K562 (cell line): ENCODE results near the gene MYLK2. TPM values are rescaled to one million over a fixed set of nuclear protein-coding genes. Genes with fewer than 3 reads are reported as not detected.

ENCODE experiments used
- ATAC-seq: fragments of 200-7000 bp; cut with Tn5 transposase; 3 replicates; pipeline ENCODE4 v1.9.1; 2020; ENCODE audit warnings: moderate library complexity
- BruUV-seq: library from RNA; stranded (reverse); fragments of 400-500 nt; replicated peaks from 2 replicates; lab custom pipeline; 2021; lab: Mats Ljungman, UMichigan
- CTCF ChIA-PET: fragments of 300-600 bp; formaldehyde crosslinking; extraction: SDS; loops from one replicate; lab custom pipeline; 2021; ENCODE audit warnings: low intra/inter-chr PET ratio; lab: Yijun Ruan, JAX
- POLR2A ChIA-PET: fragments of 300-600, 350-650 bp; sonication (Branson Sonifier 250); formaldehyde crosslinking; extraction: SDS; loops from one replicate; lab custom pipeline; 2021; ENCODE audit warnings: antibody characterized with exemption, inconsistent platforms; lab: Yijun Ruan, JAX
- DNase-seq, 4 experiments: peaks; one replicate each; pipeline versions ENCODE4 v3.0.0 to v3.0.0-alpha.2; 2011 to 2018; ENCODE audit warnings: low spot score in 3 of 4, mixed read lengths in 3 of 4; ENCODE audit errors: extremely low read depth in 1 of 4
- FAIRE-seq: peaks from 2 replicates; lab custom pipeline; 2011; peaks lifted over from hg19 to GRCh38; lab: Jason Lieb, UNC
- H2AFZ ChIP-seq: 2 replicates; pipeline ENCODE4 v1.6.0; 2011; ENCODE audit warnings: low read depth, low read length, control low read depth, inconsistent platforms
- H3K27ac ChIP-seq: fragments of 200-600 bp; 3 replicates; pipeline ENCODE4 v1.8.0; 2011; ENCODE audit warnings: low read depth, mild to moderate bottlenecking, control low read depth, inconsistent platforms, low read length, moderate library complexity, mixed read lengths; ENCODE audit errors: extremely low read depth
- H3K27me3 ChIP-seq, 2 experiments: fragments of 300-600 bp in 1 of 2; 2 replicates in 1 of 2; 3 replicates in 1 of 2; pipeline versions ENCODE4 v1.6.0 to v1.8.0; 2011; ENCODE audit warnings: inconsistent platforms in 2 of 2, low read length in 2 of 2, mild to moderate bottlenecking in 1 of 2, mixed read lengths in 1 of 2, moderate library complexity in 1 of 2; ENCODE audit not compliant: control insufficient read depth in 2 of 2, insufficient read depth in 2 of 2
- H3K36me3 ChIP-seq: fragments of 300-600 bp; 3 replicates; pipeline ENCODE4 v1.8.0; 2011; ENCODE audit warnings: mild to moderate bottlenecking, low read length, inconsistent platforms; ENCODE audit not compliant: control insufficient read depth, insufficient read depth
- H3K4me1 ChIP-seq, 2 experiments: fragments of 200-600 bp in 1 of 2; replicated peaks in 1 of 2; 2 replicates in 1 of 2; 3 replicates in 1 of 2; pipeline versions ENCODE4 v1.5.1 to v1.8.0; 2011; ENCODE audit warnings: inconsistent platforms in 2 of 2, low read length in 2 of 2, mild to moderate bottlenecking in 1 of 2, mixed read lengths in 1 of 2, moderate library complexity in 1 of 2; ENCODE audit not compliant: control insufficient read depth in 2 of 2, insufficient read depth in 2 of 2
- H3K4me2 ChIP-seq: 2 replicates; pipeline ENCODE4 v1.6.1; 2011; ENCODE audit warnings: low read length, control low read depth, inconsistent platforms, mixed read lengths; ENCODE audit not compliant: insufficient read depth
- H3K4me3 ChIP-seq: fragments of 200-600 bp; sonication (generic), shearing (Covaris generic); 2 replicates; pipeline ENCODE4 v1.5.1; 2016; ENCODE audit warnings: control low read depth, inconsistent platforms
- H3K79me2 ChIP-seq: fragments of 200-600 bp; 3 replicates; pipeline ENCODE4 v1.8.0; 2011; ENCODE audit warnings: low read length, inconsistent platforms; ENCODE audit not compliant: control insufficient read depth, insufficient read depth
- H3K9ac ChIP-seq, 2 experiments: 2 replicates each; pipeline versions ENCODE4 v1.6.0 to v1.6.1; 2011; ENCODE audit warnings: low read depth in 2 of 2, low read length in 2 of 2, control low read depth in 1 of 2, inconsistent platforms in 1 of 2, mild to moderate bottlenecking in 1 of 2, mixed read lengths in 1 of 2; ENCODE audit not compliant: insufficient read depth in 1 of 2
- H3K9me1 ChIP-seq: one replicate; pipeline ENCODE4 v1.6.0; 2011; ENCODE audit warnings: inconsistent platforms, mild to moderate bottlenecking, low read length, moderate library complexity; ENCODE audit not compliant: control insufficient read depth, insufficient read depth
- H3K9me3 ChIP-seq: replicated peaks from 2 replicates; pipeline ENCODE4 v1.5.1; 2011; ENCODE audit warnings: low read depth, low read length, inconsistent platforms; ENCODE audit not compliant: control insufficient read depth, insufficient read depth
- H4K20me1 ChIP-seq: replicated peaks from 2 replicates; pipeline ENCODE4 v1.6.1; 2011; ENCODE audit warnings: low read length, inconsistent platforms, mixed read lengths; ENCODE audit not compliant: control insufficient read depth, insufficient read depth
- ARID2 ChIP-seq: fragments of 450-650 bp; IDR thresholded peaks from 2 replicates; pipeline ENCODE4 v1.6.1; 2017; ENCODE audit warnings: antibody characterized with exemption, mild to moderate bottlenecking
- FOS ChIP-seq: IDR thresholded peaks from 3 replicates; pipeline ENCODE4 v1.6.1; 2011; ENCODE audit not compliant: insufficient read length; ENCODE audit errors: extremely low read depth
- ILF3 ChIP-seq: fragments of 450-650 bp; IDR thresholded peaks from 2 replicates; pipeline ENCODE4 v1.6.1; 2018; ENCODE audit warnings: antibody characterized with exemption, mild to moderate bottlenecking, moderate library complexity, borderline replicate concordance
- RB1 ChIP-seq: fragments of 450-650 bp; IDR thresholded peaks from 2 replicates; pipeline ENCODE4 v1.6.1; 2017; ENCODE audit warnings: low read depth, mild to moderate bottlenecking
- SAFB2 ChIP-seq: fragments of 200-400 bp; formaldehyde crosslinking; IDR thresholded peaks from 2 replicates; pipeline ENCODE4 v1.6.1; 2018; ENCODE audit warnings: borderline replicate concordance, low read length, low read depth, moderate library complexity; ENCODE audit not compliant: severe bottlenecking
- ZBTB7A ChIP-seq: IDR thresholded peaks from 2 replicates; pipeline ENCODE4 v1.6.1; 2011; ENCODE audit warnings: low read depth, mild to moderate bottlenecking, low read length, moderate library complexity, borderline replicate concordance; ENCODE audit not compliant: control insufficient read depth
- ZNF444 ChIP-seq: fragments of 250-450 bp; sonication (Bioruptor Pico); IDR thresholded peaks from 2 replicates; pipeline ENCODE4 v1.4.0; 2020; ENCODE audit warnings: mild to moderate bottlenecking, moderate library complexity
- WGBS: fragments of 100-300 bp; shearing (Covaris generic); methylation state at CpG from one replicate; pipeline ENCODE4 v1.1.6; 2016; ENCODE audit warnings: low coverage, mixed read lengths; ENCODE audit not compliant: insufficient coverage; ENCODE audit errors: missing lambda C conversion rate; 5-methylcytosine and 5-hydroxymethylcytosine counted together
- in situ Hi-C: fragments of 300-500 bp; cut with MboI; formaldehyde crosslinking; loops from 4 replicates; pipeline ENCODE4 v1.15.0; 2018; ENCODE audit warnings: inconsistent platforms, mixed read lengths
- intact Hi-C: fragments of 100-400 bp; cut with micrococcal nuclease; formaldehyde crosslinking; loops from 2 replicates; pipeline ENCODE4 v1.14.2; 2022
- polyA plus RNA-seq, 8 experiments: library from polyadenylated mRNA; depleted of rRNA in 4 of 8; stranded (reverse) in 5 of 8; unstranded in 3 of 8; fragments of >200 nt; fragmentation: Nextera tagmentation in 2 of 8; fragmentation: Illumina TruSeq in 1 of 8; extraction: Ambion mirVana in 2 of 8; extraction: Trizol in 1 of 8; gene quantifications; 2 replicates each; pipeline versions ENCODE4 v1.2.1 to v1.2.3, GENCODE V29; 2011 to 2014; ENCODE audit warnings: inconsistent platforms in 1 of 8, missing spikeins in 1 of 8
- total RNA-seq, 7 experiments: library from RNA; depleted of rRNA in 6 of 7; stranded (reverse); fragments of >200 nt in 6 of 7; fragmentation: Illumina TruSeq in 2 of 7; extraction: Trizol in 2 of 7; gene quantifications; 2 replicates each; pipeline versions ENCODE4 v1.2.1 to v1.2.3, GENCODE V29; 2011 to 2021; ENCODE audit warnings: low replicate concordance in 1 of 7
- TF ChIP-seq, protein P1 (sequence below), 2 experiments: fragments of 450-650 bp; formaldehyde crosslinking in 1 of 2; IDR thresholded peaks; 2 replicates each; pipeline versions ENCODE4 v1.4.0 to v1.6.1; 2014 to 2020; ENCODE audit warnings: mild to moderate bottlenecking in 2 of 2, borderline replicate concordance in 1 of 2, low read depth in 1 of 2
- TF ChIP-seq, protein P2 (sequence below): fragments of 450-650 bp; formaldehyde crosslinking; IDR thresholded peaks from 2 replicates; pipeline ENCODE4 v1.4.0; 2020; ENCODE audit warnings: mild to moderate bottlenecking, moderate library complexity

Gene MYLK2
- total and polyA plus RNA-seq, 9 of the 15 experiments (the other 6 are each of a cell fraction or from before 2014, with no cell fraction given): 0.07 to 0.53 (median 0.18) TPM; not detected in 2

DNA sequence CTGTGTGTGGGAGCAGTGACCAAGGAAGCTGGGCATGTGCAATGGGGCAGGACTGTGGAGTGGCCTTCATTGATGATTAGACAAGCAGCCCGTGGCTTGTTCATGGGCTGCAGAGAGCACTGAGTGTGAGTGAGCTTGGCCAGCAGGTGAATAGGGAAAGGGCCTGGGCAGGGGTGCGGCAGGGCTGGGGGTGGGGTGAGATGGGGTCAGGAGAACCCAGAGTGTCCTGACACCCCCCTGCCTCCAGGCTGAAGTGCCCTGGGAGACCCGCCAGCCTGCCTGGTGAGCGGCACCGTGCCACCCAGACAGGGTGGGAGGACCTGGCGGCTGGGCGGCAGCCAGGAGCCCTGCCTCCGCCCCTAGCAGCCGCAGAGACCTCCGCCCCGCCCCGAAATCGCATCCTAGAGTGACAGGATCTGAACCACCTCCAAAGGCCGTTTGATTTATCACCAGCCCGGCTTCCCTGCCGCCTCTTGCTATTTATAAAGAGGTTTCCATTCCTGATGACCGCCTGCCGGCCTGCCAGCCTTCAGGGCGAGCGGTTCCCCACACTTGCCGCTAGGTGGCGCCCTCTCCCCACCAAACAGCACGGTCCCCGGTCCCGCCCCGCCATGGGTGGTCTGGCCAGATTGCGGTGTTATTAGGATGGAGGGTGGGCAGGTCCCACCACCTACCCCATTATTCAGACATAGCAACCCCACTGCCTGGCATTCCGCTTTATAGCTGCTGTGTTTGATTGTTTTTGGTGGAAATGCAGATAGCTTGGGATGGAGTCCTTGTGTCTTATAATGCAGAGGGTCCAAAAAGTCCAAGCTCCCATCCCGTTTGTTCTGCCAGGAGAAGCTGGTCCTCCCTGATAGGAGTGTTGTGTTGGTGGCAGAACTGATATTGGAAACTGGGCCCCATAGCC is 3.5 kb downstream of the MYLK2 start:
- no peak overlapping the region for H3K4me3 ChIP-seq
- no TSS peak for BruUV-seq
- ChIA-PET POLR2A (no interaction called here), CTCF (interaction anchor here (0.6 to 2.5 kb wide), 7 partner anchors 22 to 272 kb away, joined by 3 to 18 read pairs (median 5); partner anchors contain the start of genes FOXS1 and PDRG1)
- H3K9me3 ChIP-seq: no peaks in the 10 kb centered on the region
- intact Hi-C loops: loop anchor here (1.0 to 10.0 kb wide), 4 partner anchors 24 to 832 kb away; no protein-coding TSS in a partner anchor
- DNase-seq (peak; percentile 79 to 89 (median 86)), FAIRE-seq (peak; percentile 91), ATAC-seq (peak; percentile 95)
- H3K9me1 ChIP-seq: no peaks in the 10 kb centered on the region
- no peak overlapping the region for H3K4me2 ChIP-seq
- in situ Hi-C loops: no loop called here
- H3K79me2 ChIP-seq: no peaks in the 10 kb centered on the region
- H3K27me3 ChIP-seq: peaks cover 11 to 16% of the 10 kb centered on the region in 2 experiments; a peak in 3 of 5 replicates
- peak overlapping the region; percentile 65; the same call in 1 of the 2 replicates for H2AFZ ChIP-seq
- WGBS: 8% methylated on average over 22 of the region's 29 CpGs
- H4K20me1 ChIP-seq: peaks cover 7% of the 10 kb centered on the region; the same call in 1 of the 2 replicates
- no peak overlapping the region for H3K27ac ChIP-seq
- H3K4me1 ChIP-seq: peaks cover 0 to 10% of the 10 kb centered on the region in 2 experiments; a peak in 3 of 5 replicates
- 0 out of 4 replicates have a peak overlapping the region, but pooled peaks of 1 of the 2 experiments have one; percentile 26 for H3K9ac ChIP-seq
- no peaks in the 10 kb centered on the region for H3K36me3 ChIP-seq
- TF ChIP-seq ZNF444: no peak
- TF ChIP-seq SAFB2: no peak
- no peak for TF ChIP-seq FOS
- TF ChIP-seq ILF3: no peak
- peak; percentile 82 for TF ChIP-seq ARID2
- TF ChIP-seq, protein P1, sequence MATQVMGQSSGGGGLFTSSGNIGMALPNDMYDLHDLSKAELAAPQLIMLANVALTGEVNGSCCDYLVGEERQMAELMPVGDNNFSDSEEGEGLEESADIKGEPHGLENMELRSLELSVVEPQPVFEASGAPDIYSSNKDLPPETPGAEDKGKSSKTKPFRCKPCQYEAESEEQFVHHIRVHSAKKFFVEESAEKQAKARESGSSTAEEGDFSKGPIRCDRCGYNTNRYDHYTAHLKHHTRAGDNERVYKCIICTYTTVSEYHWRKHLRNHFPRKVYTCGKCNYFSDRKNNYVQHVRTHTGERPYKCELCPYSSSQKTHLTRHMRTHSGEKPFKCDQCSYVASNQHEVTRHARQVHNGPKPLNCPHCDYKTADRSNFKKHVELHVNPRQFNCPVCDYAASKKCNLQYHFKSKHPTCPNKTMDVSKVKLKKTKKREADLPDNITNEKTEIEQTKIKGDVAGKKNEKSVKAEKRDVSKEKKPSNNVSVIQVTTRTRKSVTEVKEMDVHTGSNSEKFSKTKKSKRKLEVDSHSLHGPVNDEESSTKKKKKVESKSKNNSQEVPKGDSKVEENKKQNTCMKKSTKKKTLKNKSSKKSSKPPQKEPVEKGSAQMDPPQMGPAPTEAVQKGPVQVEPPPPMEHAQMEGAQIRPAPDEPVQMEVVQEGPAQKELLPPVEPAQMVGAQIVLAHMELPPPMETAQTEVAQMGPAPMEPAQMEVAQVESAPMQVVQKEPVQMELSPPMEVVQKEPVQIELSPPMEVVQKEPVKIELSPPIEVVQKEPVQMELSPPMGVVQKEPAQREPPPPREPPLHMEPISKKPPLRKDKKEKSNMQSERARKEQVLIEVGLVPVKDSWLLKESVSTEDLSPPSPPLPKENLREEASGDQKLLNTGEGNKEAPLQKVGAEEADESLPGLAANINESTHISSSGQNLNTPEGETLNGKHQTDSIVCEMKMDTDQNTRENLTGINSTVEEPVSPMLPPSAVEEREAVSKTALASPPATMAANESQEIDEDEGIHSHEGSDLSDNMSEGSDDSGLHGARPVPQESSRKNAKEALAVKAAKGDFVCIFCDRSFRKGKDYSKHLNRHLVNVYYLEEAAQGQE (IDR thresholded peaks at IDR 0.05; ENCODE audit: borderline replicate concordance): peak; percentile 82; the same call in 1 of the 2 replicates
- TF ChIP-seq, protein P1 (CRISPR knock-in tag; IDR thresholded peaks at IDR 0.05; ENCODE audit: low read depth): no peak
- peak; percentile 91 for TF ChIP-seq RB1
- TF ChIP-seq, protein P2, sequence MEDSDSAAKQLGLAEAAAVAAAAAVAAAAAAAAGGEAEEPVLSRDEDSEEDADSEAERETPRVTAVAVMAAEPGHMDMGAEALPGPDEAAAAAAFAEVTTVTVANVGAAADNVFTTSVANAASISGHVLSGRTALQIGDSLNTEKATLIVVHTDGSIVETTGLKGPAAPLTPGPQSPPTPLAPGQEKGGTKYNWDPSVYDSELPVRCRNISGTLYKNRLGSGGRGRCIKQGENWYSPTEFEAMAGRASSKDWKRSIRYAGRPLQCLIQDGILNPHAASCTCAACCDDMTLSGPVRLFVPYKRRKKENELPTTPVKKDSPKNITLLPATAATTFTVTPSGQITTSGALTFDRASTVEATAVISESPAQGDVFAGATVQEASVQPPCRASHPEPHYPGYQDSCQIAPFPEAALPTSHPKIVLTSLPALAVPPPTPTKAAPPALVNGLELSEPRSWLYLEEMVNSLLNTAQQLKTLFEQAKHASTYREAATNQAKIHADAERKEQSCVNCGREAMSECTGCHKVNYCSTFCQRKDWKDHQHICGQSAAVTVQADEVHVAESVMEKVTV (CRISPR knock-in tag): peak; percentile 86
- TF ChIP-seq ZBTB7A: peak; percentile 35; the same call in 1 of the 2 replicates
